Memory B cell (primary cell): ENCODE measurements around the gene TELO2.

Experiments
- ATAC-seq: fragments of 150-1000 bp; cut with Tn5 transposase; 2 replicates; pipeline ENCODE4 v1.10.0; 2021; ENCODE audit warnings: low read depth, mild to moderate bottlenecking, moderate library complexity
- DNase-seq, 2 donors: peaks; one replicate each; pipeline ENCODE4 v3.0.0; 2022; ENCODE audit warnings: low spot score in 2 of 2
- H3K27ac Mint-ChIP-seq: one replicate; pipeline ENCODE4 v1.8.0; 2022; ENCODE audit warnings: mild to moderate bottlenecking, moderate library complexity, mixed read lengths
- H3K27me3 Mint-ChIP-seq: one replicate; pipeline ENCODE4 v1.8.0; 2022; ENCODE audit warnings: mixed read lengths
- H3K36me3 Mint-ChIP-seq: one replicate; pipeline ENCODE4 v1.8.0; 2022; ENCODE audit warnings: mild to moderate bottlenecking, mixed read lengths
- H3K4me1 Mint-ChIP-seq: one replicate; pipeline ENCODE4 v1.8.0; 2022; ENCODE audit warnings: mixed read lengths
- H3K4me3 Mint-ChIP-seq: one replicate; pipeline ENCODE4 v1.8.0; 2022; ENCODE audit warnings: mild to moderate bottlenecking, moderate library complexity, mixed read lengths
- H3K9me3 Mint-ChIP-seq: one replicate; pipeline ENCODE4 v1.8.0; 2022; ENCODE audit warnings: mixed read lengths

The TELO2 gene

GRCh38 chr16:1503110-1503955, 10.2 kb downstream of the TELO2 start:
- no peak overlapping the region for H3K4me3 Mint-ChIP-seq
- no peaks in the 10 kb centered on the region for H3K9me3 Mint-ChIP-seq
- no peak overlapping the region for H3K27ac Mint-ChIP-seq
- no peak for DNase-seq
- H3K4me1 Mint-ChIP-seq = no peaks in the 10 kb centered on the region
- no peaks in the 10 kb centered on the region for H3K27me3 Mint-ChIP-seq
- ATAC-seq = no peak
- H3K36me3 Mint-ChIP-seq = peaks cover 11% of the 10 kb centered on the region

- H3K27ac Mint-ChIP-seq = no peak overlapping the region
- no peaks in the 10 kb centered on the region for H3K27me3 Mint-ChIP-seq
- DNase-seq (no peak), ATAC-seq (no peak)
- H3K4me1 Mint-ChIP-seq = no peaks in the 10 kb centered on the region
- H3K9me3 Mint-ChIP-seq = no peaks in the 10 kb centered on the region
- no peak overlapping the region for H3K4me3 Mint-ChIP-seq
- peaks cover 11% of the 10 kb centered on the region for H3K36me3 Mint-ChIP-seq
Measured at GRCh38 chr16:1505073-1505844, 12.1 kb downstream of the TELO2 start.

GRCh38 chr16:1505912-1506311, 12.8 kb downstream of the TELO2 start:
- H3K4me3 Mint-ChIP-seq = no peak overlapping the region
- no peak for DNase-seq
- ATAC-seq = no peak
- peaks cover 14% of the 10 kb centered on the region for H3K36me3 Mint-ChIP-seq
- H3K4me1 Mint-ChIP-seq = no peaks in the 10 kb centered on the region
- no peaks in the 10 kb centered on the region for H3K9me3 Mint-ChIP-seq
- no peak overlapping the region for H3K27ac Mint-ChIP-seq
- H3K27me3 Mint-ChIP-seq = no peaks in the 10 kb centered on the region

DNA sequence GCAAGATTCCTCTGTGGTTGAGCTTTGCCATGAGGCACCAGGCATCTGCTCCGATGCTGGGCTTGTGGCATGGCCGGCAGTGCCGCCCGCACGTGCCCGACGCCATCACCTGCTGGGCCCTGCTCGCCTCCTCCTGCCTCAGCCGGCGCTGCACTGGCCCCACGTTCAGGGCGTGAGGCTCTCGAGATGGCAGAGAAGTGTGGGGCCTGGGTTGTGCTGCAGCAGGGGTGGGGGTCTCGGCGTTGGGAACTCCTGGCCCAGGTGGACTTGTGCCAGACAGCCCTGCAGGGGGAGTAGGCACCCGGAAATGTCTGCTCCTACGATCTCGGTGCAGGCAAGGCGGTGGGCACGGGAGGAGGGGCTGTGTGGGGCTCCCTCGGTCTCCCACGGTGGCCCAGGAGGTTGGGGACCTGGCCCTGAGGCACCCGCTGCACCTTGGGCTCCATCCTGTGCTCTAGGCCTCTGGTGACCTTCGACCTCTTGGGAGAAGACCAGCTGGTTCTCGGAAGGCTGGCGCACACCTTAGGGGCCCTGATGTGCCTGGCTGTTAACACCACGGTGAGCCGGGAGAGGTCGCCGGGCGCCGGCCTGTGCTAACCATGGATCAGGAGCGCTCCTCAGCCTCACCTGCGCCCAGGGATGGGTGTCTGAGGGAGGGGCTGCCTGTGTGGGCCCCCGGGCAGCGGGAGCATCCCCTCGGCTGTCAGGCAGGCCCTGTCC, 13.5 kb downstream of the TELO2 start:
- Mint-ChIP-seq H3K4me1 (no peaks in the 10 kb centered on the region), H3K9me3 (no peaks in the 10 kb centered on the region), H3K27me3 (no peaks in the 10 kb centered on the region), H3K27ac (no peak overlapping the region), H3K4me3 (no peak overlapping the region), H3K36me3 (peaks cover 20% of the 10 kb centered on the region)
- no peak for DNase-seq
- ATAC-seq = no peak

DNA sequence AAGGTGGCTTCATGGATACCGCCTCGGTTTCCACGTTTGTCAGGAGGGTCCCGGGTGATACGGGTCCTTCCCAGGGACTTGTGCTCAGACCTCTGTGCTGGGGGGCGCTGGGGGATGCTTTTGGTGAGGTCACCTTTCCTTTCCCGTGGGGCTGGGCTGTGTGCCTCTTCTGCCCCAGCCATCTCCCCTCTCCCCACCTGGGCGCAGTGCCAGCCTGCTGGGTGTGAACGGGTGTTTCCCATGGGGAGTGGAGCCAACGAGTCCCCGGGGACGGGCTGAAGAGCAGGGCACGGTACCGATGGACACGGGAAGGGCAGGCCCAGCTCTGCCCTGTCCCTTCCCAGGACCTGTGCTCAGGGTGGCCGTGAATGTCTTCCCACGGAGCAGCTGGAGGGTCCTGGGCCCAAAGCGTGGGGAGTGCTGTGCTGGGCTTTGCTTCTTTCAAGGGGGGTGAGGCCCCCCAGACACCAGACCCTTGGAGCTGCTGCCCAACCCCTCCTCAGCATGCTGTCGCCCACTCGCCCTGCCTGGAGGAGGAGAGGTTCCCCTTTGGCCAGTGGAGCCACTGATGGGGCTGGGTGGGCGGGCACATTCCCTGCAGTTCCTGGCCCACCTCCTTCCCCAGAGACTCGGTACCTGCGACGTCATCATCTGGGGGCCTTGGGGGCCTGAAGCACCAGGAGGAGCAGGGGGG, 15.5 kb downstream of the TELO2 start:
- DNase-seq (no peak), ATAC-seq (no peak)
- Mint-ChIP-seq H3K4me1 (no peaks in the 10 kb centered on the region), H3K27me3 (no peaks in the 10 kb centered on the region), H3K4me3 (no peak overlapping the region), H3K27ac (no peak overlapping the region), H3K36me3 (peaks cover 22% of the 10 kb centered on the region), H3K9me3 (no peaks in the 10 kb centered on the region)

GRCh38 chr16:1509307-1510221, 16.4 kb downstream of the TELO2 start:
- Mint-ChIP-seq H3K27ac (no peak overlapping the region), H3K4me1 (no peaks in the 10 kb centered on the region), H3K36me3 (peaks cover 22% of the 10 kb centered on the region), H3K4me3 (no peak overlapping the region), H3K9me3 (no peaks in the 10 kb centered on the region), H3K27me3 (no peaks in the 10 kb centered on the region)
- no peak for ATAC-seq
- no peak for DNase-seq

DNA sequence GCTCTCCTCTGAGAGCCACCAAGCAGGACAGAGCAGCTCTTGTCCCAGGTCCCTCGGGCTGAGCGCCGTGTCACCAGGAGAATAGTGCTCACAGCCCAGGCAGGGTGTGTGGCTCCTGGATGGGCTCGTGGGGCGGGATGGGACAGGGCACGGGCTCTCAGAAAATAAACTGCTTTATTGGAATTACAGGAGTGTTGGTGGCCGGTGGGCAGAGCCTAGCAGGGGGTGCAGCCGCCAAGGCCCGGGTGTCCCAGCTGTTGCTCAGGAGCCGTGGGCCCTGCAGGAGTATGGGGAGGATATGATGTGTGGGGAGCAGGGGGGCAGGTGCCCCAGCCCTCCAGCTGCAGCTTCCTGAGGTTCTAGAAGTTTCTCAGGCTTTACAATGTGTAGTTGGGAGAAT, 17.1 kb downstream of the TELO2 start:
- peaks cover 3% of the 10 kb centered on the region for H3K9me3 Mint-ChIP-seq
- no peak overlapping the region for H3K27ac Mint-ChIP-seq
- H3K4me3 Mint-ChIP-seq = no peak overlapping the region
- DNase-seq = no peak
- H3K4me1 Mint-ChIP-seq = no peaks in the 10 kb centered on the region
- H3K36me3 Mint-ChIP-seq = peaks cover 22% of the 10 kb centered on the region
- no peak for ATAC-seq
- no peaks in the 10 kb centered on the region for H3K27me3 Mint-ChIP-seq

DNA sequence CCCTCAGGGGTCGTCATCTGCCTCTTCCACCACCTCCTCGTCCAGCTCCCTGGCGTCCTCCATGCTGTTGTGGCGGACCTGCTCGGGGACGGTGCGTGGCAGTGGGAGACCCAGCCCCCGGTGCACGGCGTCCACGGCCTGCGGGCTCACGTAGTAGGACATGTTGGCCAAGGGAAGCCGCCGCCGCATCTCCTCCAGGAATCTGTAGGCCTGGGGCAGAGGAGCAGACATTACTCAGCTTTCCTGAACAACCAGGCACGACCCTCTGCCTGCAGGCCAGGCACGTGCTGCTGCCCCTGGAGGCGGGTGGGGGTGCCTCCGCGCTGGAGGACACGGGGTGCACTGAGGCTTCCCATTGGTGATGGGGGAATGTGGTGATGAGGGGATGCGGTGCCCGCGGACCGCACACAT, 17.8 kb downstream of the TELO2 start:
- Mint-ChIP-seq H3K36me3 (peaks cover 22% of the 10 kb centered on the region), H3K4me3 (no peak overlapping the region), H3K27me3 (no peaks in the 10 kb centered on the region), H3K9me3 (peaks cover 3% of the 10 kb centered on the region), H3K4me1 (no peaks in the 10 kb centered on the region), H3K27ac (no peak overlapping the region)
- no peak for DNase-seq
- no peak for ATAC-seq

- Mint-ChIP-seq H3K9me3 (peaks cover 3% of the 10 kb centered on the region), H3K27me3 (no peaks in the 10 kb centered on the region), H3K36me3 (peaks cover 19% of the 10 kb centered on the region), H3K4me3 (no peak overlapping the region), H3K27ac (no peak overlapping the region), H3K4me1 (no peaks in the 10 kb centered on the region)
- no peak for ATAC-seq
- no peak for DNase-seq
Measured at GRCh38 chr16:1511662-1512569, 18.8 kb downstream of the TELO2 start.

DNA sequence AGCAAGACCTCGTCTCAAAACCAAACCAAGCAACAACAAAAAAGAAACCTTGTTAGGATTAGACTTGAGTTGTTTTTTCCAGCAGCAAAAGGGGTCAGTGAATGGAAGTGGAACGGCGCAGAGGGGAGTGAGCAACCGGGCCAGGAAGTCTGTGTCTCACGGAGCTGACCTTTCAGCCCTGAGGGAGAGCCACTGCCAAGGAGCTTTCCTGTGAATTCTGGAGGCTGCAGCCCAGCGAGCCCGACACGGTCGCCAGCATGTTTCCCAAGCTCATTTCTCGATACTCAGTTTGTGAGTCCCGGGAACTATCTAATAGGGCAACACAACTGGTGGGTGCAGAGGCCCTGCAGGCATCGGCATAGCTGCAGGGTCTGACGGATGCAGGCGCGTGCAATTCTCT, 19.6 kb downstream of the TELO2 start:
- Mint-ChIP-seq H3K27ac (no peak overlapping the region), H3K4me3 (no peak overlapping the region), H3K36me3 (peaks cover 16% of the 10 kb centered on the region), H3K27me3 (no peaks in the 10 kb centered on the region), H3K4me1 (no peaks in the 10 kb centered on the region), H3K9me3 (peaks cover 3% of the 10 kb centered on the region)
- ATAC-seq = no peak
- DNase-seq = no peak

DNA sequence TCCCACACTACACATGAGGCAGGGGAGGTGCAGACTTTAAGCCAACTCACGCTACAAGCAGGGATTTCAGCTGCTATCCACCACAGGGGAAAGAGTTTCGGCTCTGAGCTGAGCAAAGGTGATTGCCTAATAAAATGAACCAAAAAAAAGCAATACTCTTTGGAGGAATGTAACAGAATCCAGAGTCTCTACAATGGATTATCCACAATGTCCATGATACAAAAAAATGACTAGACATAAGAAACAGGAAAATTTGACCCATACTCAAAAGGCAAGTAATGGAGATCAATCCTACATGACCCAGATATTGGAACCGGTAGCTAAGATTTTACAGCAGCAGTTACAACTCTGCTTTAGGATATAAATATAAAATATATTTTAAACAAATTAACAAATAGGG, 21.3 kb downstream of the TELO2 start:
- H3K27ac Mint-ChIP-seq = no peak overlapping the region

GRCh38 chr16:1518626-1519135, 25.5 kb downstream of the TELO2 start:
- H3K4me1 Mint-ChIP-seq = no peaks in the 10 kb centered on the region
- H3K27ac Mint-ChIP-seq = no peak overlapping the region
- H3K36me3 Mint-ChIP-seq = no peaks in the 10 kb centered on the region
- DNase-seq (no peak), ATAC-seq (no peak)
- H3K9me3 Mint-ChIP-seq = peaks cover 3% of the 10 kb centered on the region
- no peaks in the 10 kb centered on the region for H3K27me3 Mint-ChIP-seq
- no peak overlapping the region for H3K4me3 Mint-ChIP-seq

More for the DNA sequence above, 21.3 kb downstream of the TELO2 start:
- Mint-ChIP-seq H3K27me3 (no peaks in the 10 kb centered on the region), H3K9me3 (peaks cover 3% of the 10 kb centered on the region), H3K4me1 (no peaks in the 10 kb centered on the region), H3K4me3 (no peak overlapping the region), H3K36me3 (peaks cover 16% of the 10 kb centered on the region)
- DNase-seq (no peak), ATAC-seq (no peak)
